Common myeloid progenitor, CD34-positive (primary cell): ENCODE measurements around the gene CFAP54.

Source experiments
- CTCF ChIA-PET: fragments of 350-600 bp; sonication (Branson Sonifier 250); formaldehyde crosslinking; loops from one replicate; lab custom pipeline; 2021; ENCODE audit warnings: antibody characterized with exemption; lab: Charles Lee
- POLR2A ChIA-PET: fragments of 350-600 bp; sonication (Branson Sonifier 250); formaldehyde crosslinking; loops from one replicate; lab custom pipeline; 2021; ENCODE audit warnings: antibody characterized with exemption; lab: Charles Lee
- DNase-seq, 3 donors: peaks; one replicate each; pipeline versions ENCODE4 v3.0.0 to v3.0.0-alpha.2; 2013
- H3K27ac ChIP-seq, 2 experiments: 1 replicate in 1 of 2; 2 replicates in 1 of 2; pipeline ENCODE4 v1.7.0; 2013; ENCODE audit warnings: inconsistent platforms in 2 of 2, low read length in 2 of 2, mild to moderate bottlenecking in 2 of 2, low read depth in 1 of 2, moderate library complexity in 1 of 2; ENCODE audit not compliant: severe bottlenecking in 2 of 2, insufficient read depth in 1 of 2, poor library complexity in 1 of 2
- H3K27me3 ChIP-seq, 5 experiments: replicated peaks in 2 of 5; 1 replicate in 3 of 5; 2 replicates in 2 of 5; pipeline versions ENCODE4 v1.6.1 to v1.7.0; 2013; ENCODE audit warnings: low read length in 4 of 5, mild to moderate bottlenecking in 2 of 5, moderate library complexity in 2 of 5, inconsistent platforms in 1 of 5; ENCODE audit not compliant: insufficient read depth in 5 of 5, control insufficient read depth in 4 of 5
- H3K36me3 ChIP-seq, 4 experiments: 1 replicate in 2 of 4; 2 replicates in 2 of 4; pipeline versions ENCODE4 v1.6.1 to v1.7.0; 2013; ENCODE audit warnings: low read length in 3 of 4, control low read depth in 1 of 4, mild to moderate bottlenecking in 1 of 4; ENCODE audit not compliant: control insufficient read depth in 4 of 4, insufficient read depth in 4 of 4
- H3K4me1 ChIP-seq, 4 experiments: 1 replicate in 3 of 4; 2 replicates in 1 of 4; pipeline versions ENCODE4 v1.6.1 to v1.7.1; 2013; ENCODE audit warnings: low read length in 3 of 4, mild to moderate bottlenecking in 3 of 4, control low read depth in 1 of 4, inconsistent platforms in 1 of 4, moderate library complexity in 1 of 4; ENCODE audit not compliant: control insufficient read depth in 4 of 4, insufficient read depth in 4 of 4; ENCODE audit errors: control extremely low read depth in 1 of 4
- H3K4me3 ChIP-seq, 7 experiments: 1 replicate in 4 of 7; 2 replicates in 3 of 7; pipeline versions ENCODE4 v1.5.1 to v1.7.0; 2013; ENCODE audit warnings: mild to moderate bottlenecking in 7 of 7, low read length in 6 of 7, moderate library complexity in 6 of 7, inconsistent platforms in 2 of 7, low read depth in 2 of 7, control low read depth in 1 of 7; ENCODE audit not compliant: insufficient read depth in 4 of 7, control insufficient read depth in 1 of 7; ENCODE audit errors: extremely low read depth in 1 of 7
- H3K9me3 ChIP-seq, 5 experiments: 1 replicate in 4 of 5; 2 replicates in 1 of 5; pipeline versions ENCODE4 v1.6.1 to v1.7.1; 2013; ENCODE audit warnings: low read length in 4 of 5, mild to moderate bottlenecking in 2 of 5, inconsistent platforms in 1 of 5, low read depth in 1 of 5, moderate library complexity in 1 of 5; ENCODE audit not compliant: control insufficient read depth in 4 of 5, insufficient read depth in 2 of 5; ENCODE audit errors: control extremely low read depth in 1 of 5
- WGBS: methylation state at CpG from one replicate; pipeline ENCODE4 v1.1.5; 2013; ENCODE audit not compliant: insufficient coverage; 5-methylcytosine and 5-hydroxymethylcytosine counted together

Gene CFAP54

DNA sequence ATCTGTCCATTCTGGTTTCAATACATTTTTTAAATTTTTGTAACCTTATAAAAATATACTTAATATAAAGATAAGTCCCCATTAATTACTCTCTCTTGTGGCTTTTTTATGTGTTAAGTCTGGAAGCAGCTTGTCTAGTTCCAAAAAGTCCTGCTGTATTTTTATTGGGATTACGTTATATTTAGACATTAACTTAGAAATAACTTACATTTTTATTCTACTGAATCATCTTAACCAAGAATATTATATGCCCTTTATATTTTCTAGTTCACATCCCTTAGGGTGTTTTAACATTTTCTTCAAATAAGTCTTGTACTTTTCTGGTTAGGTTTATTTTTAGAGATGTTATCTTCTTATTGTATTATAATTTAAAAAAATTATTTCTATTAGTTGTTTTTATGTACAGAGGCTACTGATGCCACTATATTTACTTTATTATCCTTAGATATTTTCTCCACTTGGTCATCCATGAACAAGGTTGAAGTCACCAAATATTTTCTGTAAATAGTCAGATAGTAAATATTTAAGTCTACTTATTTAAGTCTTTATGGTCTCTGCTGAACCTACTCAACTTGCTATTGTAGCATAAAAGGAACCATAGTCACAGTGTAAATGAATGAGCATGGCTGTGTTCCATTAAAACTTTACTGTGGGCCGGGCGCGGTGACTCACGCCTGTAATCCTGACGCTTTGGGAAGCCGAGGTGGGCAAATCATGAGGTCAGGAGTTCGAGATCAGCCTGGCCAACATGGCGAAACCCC, 285.3 kb downstream of the CFAP54 start:
- DNase-seq = no peak
- ChIA-PET POLR2A (no interaction called here), CTCF (no interaction called here)
- H3K9me3 ChIP-seq = no peaks in the 10 kb centered on the region
- no peak overlapping the region for H3K27ac ChIP-seq
- H3K4me3 ChIP-seq = no peak overlapping the region
- 100% methylated on average over 3 of the region's 9 CpGs for WGBS
- H3K36me3 ChIP-seq = no peaks in the 10 kb centered on the region
- no peaks in the 10 kb centered on the region for H3K4me1 ChIP-seq
- H3K27me3 ChIP-seq = no peaks in the 10 kb centered on the region

DNA sequence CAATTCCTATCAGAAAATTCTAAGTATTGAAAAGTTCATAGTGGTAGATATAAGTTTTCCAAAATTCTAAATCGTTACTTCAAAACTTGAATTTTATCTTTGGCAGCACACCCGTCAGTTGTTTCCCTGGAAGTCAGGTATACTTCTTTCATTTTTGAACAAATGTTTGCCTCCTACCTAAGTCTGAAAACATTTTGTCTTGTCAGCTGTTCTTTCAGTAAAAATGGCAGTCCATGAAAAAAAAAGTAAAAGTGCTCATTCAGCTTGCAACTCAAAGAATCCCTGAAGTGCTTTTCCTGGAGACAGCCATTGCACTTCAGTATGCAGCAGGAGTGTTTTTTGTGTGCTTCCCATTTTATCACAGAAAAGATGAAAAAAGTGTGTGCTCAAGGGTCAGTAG, 287.5 kb downstream of the CFAP54 start:
- WGBS = 92% methylated on average over 2 of the region's 2 CpGs
- no peaks in the 10 kb centered on the region for H3K9me3 ChIP-seq
- no peaks in the 10 kb centered on the region for H3K36me3 ChIP-seq
- no peak overlapping the region for H3K27ac ChIP-seq
- ChIA-PET POLR2A (no interaction called here), CTCF (no interaction called here)
- H3K27me3 ChIP-seq = no peaks in the 10 kb centered on the region
- H3K4me3 ChIP-seq = no peak overlapping the region
- no peaks in the 10 kb centered on the region for H3K4me1 ChIP-seq
- no peak for DNase-seq

GRCh38 chr12:96780330-96780729, 291.0 kb downstream of the CFAP54 start:
- 80% methylated on average over 1 of the region's 2 CpGs for WGBS
- Histone ChIP-seq H3K27ac (no peak overlapping the region), H3K36me3 (no peaks in the 10 kb centered on the region), H3K9me3 (no peaks in the 10 kb centered on the region), H3K4me1 (no peaks in the 10 kb centered on the region), H3K27me3 (no peaks in the 10 kb centered on the region), H3K4me3 (no peak overlapping the region)
- no peak for DNase-seq
- POLR2A ChIA-PET = no interaction called here
- CTCF ChIA-PET = no interaction called here

DNA sequence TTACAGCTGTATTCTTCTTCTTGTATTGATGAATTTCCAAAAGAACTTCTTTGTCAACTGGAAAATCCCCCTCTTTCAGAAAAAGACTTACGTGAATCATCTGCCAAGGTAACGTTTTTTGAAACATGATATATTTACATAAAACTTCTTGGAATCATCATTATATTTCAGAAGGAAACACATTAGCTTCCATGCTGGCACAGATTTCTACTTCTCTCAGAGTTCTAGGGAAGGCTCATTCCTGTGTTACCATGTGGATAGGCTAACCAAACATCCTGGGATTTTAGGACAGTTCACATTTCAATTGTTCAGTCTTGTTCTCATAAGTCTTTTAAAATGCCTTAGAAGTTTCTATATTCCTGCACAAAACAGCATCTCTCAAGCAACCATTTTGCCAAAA, 297.4 kb downstream of the CFAP54 start:
- Histone ChIP-seq H3K27me3 (no peaks in the 10 kb centered on the region), H3K4me3 (no peak overlapping the region), H3K27ac (no peak overlapping the region), H3K9me3 (no peaks in the 10 kb centered on the region), H3K4me1 (no peaks in the 10 kb centered on the region), H3K36me3 (no peaks in the 10 kb centered on the region)
- POLR2A ChIA-PET = no interaction called here
- no peak for DNase-seq
- no CpG with 5 or more reads among the region's 2 CpGs for WGBS
- CTCF ChIA-PET = no interaction called here

DNA sequence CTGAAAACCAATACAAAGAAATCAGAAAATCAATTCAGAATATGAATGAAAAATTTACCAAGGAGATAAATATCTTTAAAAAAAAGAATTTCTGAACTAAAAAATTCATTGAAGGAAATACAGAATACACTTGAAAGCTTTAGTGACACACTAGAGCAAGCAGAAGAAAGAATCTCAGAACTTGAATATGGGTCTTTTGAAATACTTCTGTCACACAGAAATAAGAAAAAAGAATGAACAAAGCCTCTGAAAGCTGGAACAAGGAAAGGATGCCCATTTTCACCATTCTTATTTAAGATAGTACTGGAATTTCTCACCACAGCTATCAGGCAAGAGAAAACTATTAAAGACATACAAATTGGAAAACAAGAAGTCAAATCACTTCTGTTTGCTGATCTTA, 314.6 kb downstream of the CFAP54 start:
- H3K27me3 ChIP-seq = no peaks in the 10 kb centered on the region
- POLR2A ChIA-PET = no interaction called here
- CTCF ChIA-PET = no interaction called here
- H3K9me3 ChIP-seq = peaks cover 0 to 19% (median 3%) of the 10 kb centered on the region in 5 experiments
- H3K4me1 ChIP-seq = no peaks in the 10 kb centered on the region
- H3K27ac ChIP-seq = no peak overlapping the region
- no peak overlapping the region for H3K4me3 ChIP-seq
- DNase-seq = no peak
- H3K36me3 ChIP-seq = no peaks in the 10 kb centered on the region

DNA sequence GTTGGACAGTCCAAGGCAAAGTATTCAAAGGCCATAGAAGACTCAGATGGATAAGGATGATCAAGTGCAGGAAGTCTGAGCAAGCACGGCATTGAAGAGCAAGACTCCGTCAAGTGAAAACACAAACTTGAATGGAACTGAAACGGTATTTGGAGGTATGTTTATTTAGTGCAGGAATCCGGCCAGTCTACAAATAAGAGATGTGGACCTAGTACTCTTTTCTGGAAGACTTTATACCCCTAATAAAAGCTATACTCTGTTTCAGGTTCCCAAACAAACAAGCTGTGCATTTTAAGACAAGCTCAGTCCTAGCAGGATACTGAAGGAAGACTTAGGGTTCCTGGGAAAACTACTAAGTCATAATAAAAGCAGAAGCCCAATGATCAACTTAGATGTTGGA, 316.9 kb downstream of the CFAP54 start:
- POLR2A ChIA-PET = no interaction called here
- Histone ChIP-seq H3K4me3 (no peak overlapping the region), H3K27me3 (peaks cover 0 to 3% (median 0%) of the 10 kb centered on the region in 5 experiments), H3K9me3 (peaks cover 0 to 19% (median 3%) of the 10 kb centered on the region in 5 experiments), H3K36me3 (no peaks in the 10 kb centered on the region), H3K27ac (no peak overlapping the region), H3K4me1 (no peaks in the 10 kb centered on the region)
- CTCF ChIA-PET = interaction anchor here (0.8 kb wide), 1 partner anchor 15 kb away, joined by 4 read pairs; no protein-coding TSS in a partner anchor
- 58% methylated on average over 2 of the region's 4 CpGs for WGBS
- no peak for DNase-seq

- WGBS = no CpG with 5 or more reads among the region's 1 CpG
Measured at GRCh38 chr12:96807741-96808140, 318.4 kb downstream of the CFAP54 start.

More at GRCh38 chr12:96807741-96808140, 318.4 kb downstream of the CFAP54 start:
- H3K4me1 ChIP-seq = no peaks in the 10 kb centered on the region
- no peak overlapping the region for H3K27ac ChIP-seq
- DNase-seq = no peak
- ChIA-PET CTCF (no interaction called here), POLR2A (no interaction called here)
- H3K36me3 ChIP-seq = no peaks in the 10 kb centered on the region
- no peak overlapping the region for H3K4me3 ChIP-seq
- H3K27me3 ChIP-seq = peaks cover 0 to 3% (median 0%) of the 10 kb centered on the region in 5 experiments
- peaks cover 0 to 17% (median 0%) of the 10 kb centered on the region in 5 experiments for H3K9me3 ChIP-seq
